ENCODE measurements around the gene EMX2.

EMX2 gene

GRCh38 chr10:117511601-117512390, 30.8 kb upstream of the EMX2 start:
- Histone ChIP-seq H3K9me3 (ENCODE audit: insufficient read depth, low read depth, low read length) (no peaks in the 10 kb centered on the region), H2AK5ac (ENCODE audit: low read length) (no peak overlapping the region)
- WGBS (ENCODE audit: extremely low coverage, insufficient coverage, insufficient read length), result no CpG with 5 or more reads among the region's 17 CpGs

DNA sequence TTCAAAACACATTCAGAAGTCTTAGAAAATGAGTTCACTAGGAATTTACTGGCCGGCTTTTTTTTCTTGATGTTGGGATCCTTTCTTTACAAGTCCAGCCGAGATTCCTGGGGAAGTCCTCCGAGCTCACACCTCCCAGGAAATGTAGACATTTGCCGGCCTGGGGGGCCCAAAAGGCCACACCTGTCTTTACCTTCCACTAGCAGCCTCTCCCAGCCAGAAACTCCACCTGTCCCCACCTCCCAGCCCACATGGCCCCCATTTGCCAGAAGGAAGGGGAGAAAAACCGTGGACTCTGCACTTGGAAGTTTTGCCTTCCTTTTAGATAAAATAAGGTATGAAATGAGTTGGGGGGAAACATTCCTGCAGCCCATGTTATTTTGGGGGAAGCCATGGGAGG, 27.6 kb upstream of the EMX2 start:
- no peak overlapping the region for H4K8ac ChIP-seq (ENCODE audit: low read depth, low read length)
- no peak overlapping the region for H3K14ac ChIP-seq (ENCODE audit: low read length)
- no peaks in the 10 kb centered on the region for H3K27me3 ChIP-seq (ENCODE audit: insufficient read depth, low read length)
- no peak overlapping the region for H2BK5ac ChIP-seq (ENCODE audit: low read depth, low read length, poor library complexity)
- no peak overlapping the region for H3K4me3 ChIP-seq (ENCODE audit: low read depth, low read length)
- no peak overlapping the region for H3K27ac ChIP-seq (ENCODE audit: low read depth, low read length)
- no peak overlapping the region for H4K12ac ChIP-seq (ENCODE audit: low read depth, low read length)
- H3K23ac ChIP-seq (ENCODE audit: low read length), result no peak overlapping the region
- H3K9me3 ChIP-seq (ENCODE audit: insufficient read depth, low read depth, low read length), result no peaks in the 10 kb centered on the region
- H4K91ac ChIP-seq (ENCODE audit: low read depth, low read length), result no peak overlapping the region
- H2AFZ ChIP-seq (ENCODE audit: insufficient read depth, low read length, poor library complexity), result no peak overlapping the region
- no peaks in the 10 kb centered on the region for H3K36me3 ChIP-seq (ENCODE audit: control insufficient read depth in 1 of 2, insufficient read depth in 2 of 2, low read length in 2 of 2)
- no peak overlapping the region for H3K4ac ChIP-seq (ENCODE audit: low read depth, low read length)
- H2BK120ac ChIP-seq (ENCODE audit: insufficient read depth, low read length, poor library complexity), result no peak overlapping the region
- H3K4me2 ChIP-seq (ENCODE audit: low read length), result no peak overlapping the region
- H3K9ac ChIP-seq (ENCODE audit: low read length), result peak overlapping the region; percentile 29
- DNase-seq, result no peak
- H3K79me2 ChIP-seq (ENCODE audit: control insufficient read depth, insufficient read depth, low read length, poor library complexity), result no peaks in the 10 kb centered on the region
- no peaks in the 10 kb centered on the region for H3K4me1 ChIP-seq (ENCODE audit: control insufficient read depth in 1 of 2, insufficient read depth in 2 of 2, low read length in 2 of 2)
- H3K18ac ChIP-seq (ENCODE audit: low read length), result no peak overlapping the region
- H2AK5ac ChIP-seq (ENCODE audit: low read length), result no peak overlapping the region
- no peaks in the 10 kb centered on the region for H3K79me1 ChIP-seq (ENCODE audit: low read length)
- WGBS (ENCODE audit: extremely low coverage, insufficient coverage, insufficient read length), result no CpG with 5 or more reads among the region's 5 CpGs
- no peak overlapping the region for H2BK12ac ChIP-seq (ENCODE audit: low read length)

More at GRCh38 chr10:117511601-117512390, 30.8 kb upstream of the EMX2 start:
- Histone ChIP-seq H3K27ac (ENCODE audit: low read depth, low read length) (no peak overlapping the region), H3K4me3 (ENCODE audit: low read depth, low read length) (no peak overlapping the region), H3K23ac (ENCODE audit: low read length) (no peak overlapping the region), H3K4ac (ENCODE audit: low read depth, low read length) (no peak overlapping the region), H3K4me2 (ENCODE audit: low read length) (no peak overlapping the region), H3K36me3 (ENCODE audit: control insufficient read depth in 1 of 2, insufficient read depth in 2 of 2, low read length in 2 of 2) (no peaks in the 10 kb centered on the region), H3K14ac (ENCODE audit: low read length) (no peak overlapping the region), H3K9ac (ENCODE audit: low read length) (no peak overlapping the region), H3K18ac (ENCODE audit: low read length) (no peak overlapping the region), H2BK12ac (ENCODE audit: low read length) (no peak overlapping the region), H4K8ac (ENCODE audit: low read depth, low read length) (no peak overlapping the region), H3K79me2 (ENCODE audit: control insufficient read depth, insufficient read depth, low read length, poor library complexity) (no peaks in the 10 kb centered on the region), H4K12ac (ENCODE audit: low read depth, low read length) (no peak overlapping the region), H2AFZ (ENCODE audit: insufficient read depth, low read length, poor library complexity) (no peak overlapping the region), H3K4me1 (ENCODE audit: control insufficient read depth in 1 of 2, insufficient read depth in 2 of 2, low read length in 2 of 2) (no peaks in the 10 kb centered on the region), H3K27me3 (ENCODE audit: insufficient read depth, low read length) (no peaks in the 10 kb centered on the region), H2BK5ac (ENCODE audit: low read depth, low read length, poor library complexity) (no peak overlapping the region), H4K91ac (ENCODE audit: low read depth, low read length) (no peak overlapping the region), H2BK120ac (ENCODE audit: insufficient read depth, low read length, poor library complexity) (no peak overlapping the region), H3K79me1 (ENCODE audit: low read length) (no peaks in the 10 kb centered on the region)
- no peak for DNase-seq

GRCh38 chr10:117516681-117517080, 25.9 kb upstream of the EMX2 start:
- Histone ChIP-seq H3K4me1 (ENCODE audit: control insufficient read depth in 1 of 2, insufficient read depth in 2 of 2, low read length in 2 of 2) (no peaks in the 10 kb centered on the region), H2BK5ac (ENCODE audit: low read depth, low read length, poor library complexity) (no peak overlapping the region), H3K14ac (ENCODE audit: low read length) (no peak overlapping the region), H2BK120ac (ENCODE audit: insufficient read depth, low read length, poor library complexity) (no peak overlapping the region), H3K18ac (ENCODE audit: low read length) (no peak overlapping the region), H4K12ac (ENCODE audit: low read depth, low read length) (no peak overlapping the region), H3K4me2 (ENCODE audit: low read length) (no peak overlapping the region), H3K27ac (ENCODE audit: low read depth, low read length) (no peak overlapping the region), H4K91ac (ENCODE audit: low read depth, low read length) (no peak overlapping the region), H3K36me3 (ENCODE audit: control insufficient read depth in 1 of 2, insufficient read depth in 2 of 2, low read length in 2 of 2) (no peaks in the 10 kb centered on the region), H2AFZ (ENCODE audit: insufficient read depth, low read length, poor library complexity) (no peak overlapping the region), H3K4ac (ENCODE audit: low read depth, low read length) (no peak overlapping the region), H3K79me1 (ENCODE audit: low read length) (no peaks in the 10 kb centered on the region), H3K9ac (ENCODE audit: low read length) (no peak overlapping the region), H2BK12ac (ENCODE audit: low read length) (no peak overlapping the region), H3K79me2 (ENCODE audit: control insufficient read depth, insufficient read depth, low read length, poor library complexity) (no peaks in the 10 kb centered on the region), H3K9me3 (ENCODE audit: insufficient read depth, low read depth, low read length) (no peaks in the 10 kb centered on the region), H3K4me3 (ENCODE audit: low read depth, low read length) (no peak overlapping the region), H2AK5ac (ENCODE audit: low read length) (no peak overlapping the region), H3K27me3 (ENCODE audit: insufficient read depth, low read length) (no peaks in the 10 kb centered on the region), H4K8ac (ENCODE audit: low read depth, low read length) (no peak overlapping the region), H3K23ac (ENCODE audit: low read length) (no peak overlapping the region)
- no CpG with 5 or more reads among the region's 6 CpGs for WGBS (ENCODE audit: extremely low coverage, insufficient coverage, insufficient read length)
- no peak for DNase-seq

GRCh38 chr10:117518246-117518645, 24.3 kb upstream of the EMX2 start:
- Histone ChIP-seq H3K27ac (ENCODE audit: low read depth, low read length) (no peak overlapping the region), H3K4me1 (ENCODE audit: control insufficient read depth in 1 of 2, insufficient read depth in 2 of 2, low read length in 2 of 2) (no peaks in the 10 kb centered on the region), H4K8ac (ENCODE audit: low read depth, low read length) (no peak overlapping the region), H2AFZ (ENCODE audit: insufficient read depth, low read length, poor library complexity) (no peak overlapping the region), H2BK5ac (ENCODE audit: low read depth, low read length, poor library complexity) (no peak overlapping the region), H3K18ac (ENCODE audit: low read length) (no peak overlapping the region), H3K14ac (ENCODE audit: low read length) (no peak overlapping the region), H3K23ac (ENCODE audit: low read length) (no peak overlapping the region), H3K9ac (ENCODE audit: low read length) (no peak overlapping the region), H2BK120ac (ENCODE audit: insufficient read depth, low read length, poor library complexity) (no peak overlapping the region), H3K4ac (ENCODE audit: low read depth, low read length) (no peak overlapping the region), H3K79me1 (ENCODE audit: low read length) (no peaks in the 10 kb centered on the region), H2BK12ac (ENCODE audit: low read length) (no peak overlapping the region), H4K12ac (ENCODE audit: low read depth, low read length) (no peak overlapping the region), H4K91ac (ENCODE audit: low read depth, low read length) (no peak overlapping the region), H3K27me3 (ENCODE audit: insufficient read depth, low read length) (no peaks in the 10 kb centered on the region), H3K79me2 (ENCODE audit: control insufficient read depth, insufficient read depth, low read length, poor library complexity) (no peaks in the 10 kb centered on the region), H3K9me3 (ENCODE audit: insufficient read depth, low read depth, low read length) (no peaks in the 10 kb centered on the region), H3K4me2 (ENCODE audit: low read length) (no peak overlapping the region), H2AK5ac (ENCODE audit: low read length) (no peak overlapping the region), H3K4me3 (ENCODE audit: low read depth, low read length) (no peak overlapping the region), H3K36me3 (ENCODE audit: control insufficient read depth in 1 of 2, insufficient read depth in 2 of 2, low read length in 2 of 2) (no peaks in the 10 kb centered on the region)
- no peak for DNase-seq
- no CpG with 5 or more reads among the region's 5 CpGs for WGBS (ENCODE audit: extremely low coverage, insufficient coverage, insufficient read length)
